SU-DHL-6 (cell line): Measurements from ENCODE around the gene CLEC4D.

ENCODE experiments used
- EZH2phosphoT487 ChIP-seq: fragments of 200-600 bp; sonication (generic), shearing (Covaris generic); conservative IDR thresholded peaks from 2 replicates; pipeline ENCODE4 v1.6.1; 2018; ENCODE audit warnings: mild to moderate bottlenecking, antibody characterized with exemption, low read length, moderate library complexity, mixed read lengths
- TF ChIP-seq, protein P1 (sequence below): fragments of 200-600 bp; sonication (generic); IDR thresholded peaks from one replicate; pipeline ENCODE4 v1.5.1; 2017; ENCODE audit warnings: antibody characterized with exemption, mild to moderate bottlenecking, low read length, moderate library complexity; ENCODE audit not compliant: insufficient read depth, poor library complexity, severe bottlenecking

DNA sequence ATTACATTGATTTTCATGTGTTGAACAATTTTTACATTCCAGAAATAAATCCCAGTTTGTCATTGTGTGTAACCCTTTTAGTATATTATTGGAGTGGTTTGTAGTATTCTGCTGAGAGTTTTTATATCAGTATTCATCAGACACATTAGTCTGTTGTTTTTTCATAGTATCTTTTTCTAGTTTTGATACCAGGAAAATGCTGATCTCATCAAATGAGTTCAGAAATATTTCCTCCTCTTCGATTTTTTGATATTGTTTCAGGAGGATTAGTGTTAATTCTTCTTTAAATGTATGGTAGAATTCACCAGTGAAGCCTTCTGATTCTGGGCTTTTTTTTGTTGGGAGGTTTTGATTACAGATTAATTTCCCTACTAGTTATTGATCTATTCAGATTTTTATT is 42.2 kb upstream of the CLEC4D start:
- no peak for TF ChIP-seq EZH2phosphoT487
- TF ChIP-seq, protein P1, sequence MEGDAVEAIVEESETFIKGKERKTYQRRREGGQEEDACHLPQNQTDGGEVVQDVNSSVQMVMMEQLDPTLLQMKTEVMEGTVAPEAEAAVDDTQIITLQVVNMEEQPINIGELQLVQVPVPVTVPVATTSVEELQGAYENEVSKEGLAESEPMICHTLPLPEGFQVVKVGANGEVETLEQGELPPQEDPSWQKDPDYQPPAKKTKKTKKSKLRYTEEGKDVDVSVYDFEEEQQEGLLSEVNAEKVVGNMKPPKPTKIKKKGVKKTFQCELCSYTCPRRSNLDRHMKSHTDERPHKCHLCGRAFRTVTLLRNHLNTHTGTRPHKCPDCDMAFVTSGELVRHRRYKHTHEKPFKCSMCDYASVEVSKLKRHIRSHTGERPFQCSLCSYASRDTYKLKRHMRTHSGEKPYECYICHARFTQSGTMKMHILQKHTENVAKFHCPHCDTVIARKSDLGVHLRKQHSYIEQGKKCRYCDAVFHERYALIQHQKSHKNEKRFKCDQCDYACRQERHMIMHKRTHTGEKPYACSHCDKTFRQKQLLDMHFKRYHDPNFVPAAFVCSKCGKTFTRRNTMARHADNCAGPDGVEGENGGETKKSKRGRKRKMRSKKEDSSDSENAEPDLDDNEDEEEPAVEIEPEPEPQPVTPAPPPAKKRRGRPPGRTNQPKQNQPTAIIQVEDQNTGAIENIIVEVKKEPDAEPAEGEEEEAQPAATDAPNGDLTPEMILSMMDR, result no peak
